OCI-LY7 (cell line): ENCODE measurements around the gene STOX2.

ENCODE experiments used
- CTCF ChIP-seq: fragments of 200-600 bp; sonication (generic); conservative IDR thresholded peaks from 2 replicates; pipeline ENCODE4 v1.5.1; 2014; ENCODE audit warnings: mild to moderate bottlenecking, antibody characterized with exemption, low read length, moderate library complexity, mixed read lengths
- EZH2phosphoT487 ChIP-seq: fragments of 200-600 bp; sonication (generic); IDR thresholded peaks from 2 replicates; pipeline ENCODE4 v1.6.1; 2018; ENCODE audit warnings: low read depth, borderline replicate concordance, mild to moderate bottlenecking, mixed run types, antibody characterized with exemption, low read length, moderate library complexity, mixed read lengths

DNA sequence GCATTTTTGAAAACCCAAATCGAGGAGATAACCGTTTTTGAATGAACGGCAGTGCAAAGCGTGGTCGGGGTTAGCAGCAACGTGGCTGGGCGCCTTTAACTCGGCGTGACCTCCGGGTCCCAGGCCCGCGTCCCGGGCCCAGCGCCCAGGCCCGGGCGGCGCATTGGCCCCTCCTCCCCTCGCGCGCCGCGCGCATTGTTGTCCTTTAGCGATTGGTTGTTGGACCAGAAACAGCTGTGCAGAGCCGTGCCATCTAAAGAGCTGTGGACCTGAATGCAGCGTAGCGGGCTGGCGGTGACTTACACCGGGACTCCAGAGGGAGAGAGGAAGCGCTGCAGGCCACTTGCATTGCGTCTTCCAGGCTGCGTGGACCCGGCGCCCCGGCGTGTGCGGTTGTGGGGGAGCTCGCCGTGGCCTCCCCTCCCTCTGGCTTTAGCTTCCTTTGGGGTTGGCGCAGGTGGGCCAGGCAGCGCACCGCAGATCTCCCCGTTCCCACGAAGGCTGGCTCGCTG lies at the start of gene STOX2:
- no peak for TF ChIP-seq CTCF
- TF ChIP-seq EZH2phosphoT487: no peak
